Superior temporal gyrus (tissue), 1 donor: ENCODE measurements around the gene OR5A2.
"Not testable (repeated sequence)": the region's sequence is repeated elsewhere in the genome, so short reads cannot be mapped to it uniquely, and the experiment has no call there.

Experiments used
- DNase-seq: peaks from one replicate; pipeline ENCODE4 v3.0.0-alpha.2; 2016; ENCODE audit errors: extremely low spot score

Gene OR5A2

GRCh38 chr11:59394186-59394585, 32.0 kb downstream of the OR5A2 start:
- DNase-seq = no peak

- no peak for DNase-seq
Measured at GRCh38 chr11:59380263-59381059, 45.8 kb downstream of the OR5A2 start.

- not testable (repeated sequence) for DNase-seq
Measured at GRCh38 chr11:59372324-59372723, 53.9 kb downstream of the OR5A2 start.

GRCh38 chr11:59368238-59369022, 57.8 kb downstream of the OR5A2 start:
- no peak for DNase-seq
